OCI-LY1 (cell line): ENCODE results near the gene ADK.

Source experiments
- H2AFZ ChIP-seq: fragments of 200-600 bp; sonication (generic), shearing (Covaris generic); 2 replicates; pipeline ENCODE4 v1.6.0; 2014; ENCODE audit warnings: antibody characterized with exemption, mild to moderate bottlenecking, low read length
- H3F3A ChIP-seq: fragments of 200-600 bp; sonication (generic), shearing (Covaris generic); 2 replicates; pipeline ENCODE4 v1.6.0; 2014; ENCODE audit warnings: mild to moderate bottlenecking, antibody characterized with exemption, low read length, moderate library complexity; ENCODE audit not compliant: insufficient read depth
- H3K27ac ChIP-seq: fragments of 200-600 bp; sonication (generic); 2 replicates; pipeline ENCODE4 v1.5.1; 2014; ENCODE audit warnings: low read length, mixed run types, mild to moderate bottlenecking, low read depth; ENCODE audit not compliant: poor library complexity, severe bottlenecking
- H3K27me3 ChIP-seq: fragments of 200-600 bp; sonication (generic); 2 replicates; pipeline ENCODE4 v1.6.0; 2014; ENCODE audit warnings: antibody characterized with exemption, mild to moderate bottlenecking, low read length, moderate library complexity; ENCODE audit not compliant: insufficient read depth
- H3K36me3 ChIP-seq: fragments of 200-600 bp; sonication (generic); 2 replicates; pipeline ENCODE4 v1.6.1; 2014; ENCODE audit warnings: mild to moderate bottlenecking, antibody characterized with exemption, low read length, moderate library complexity, mixed read lengths; ENCODE audit not compliant: insufficient read depth
- H3K4me1 ChIP-seq: fragments of 200-600 bp; sonication (generic); 2 replicates; pipeline ENCODE4 v1.5.1; 2014; ENCODE audit warnings: mild to moderate bottlenecking, low read length, moderate library complexity; ENCODE audit not compliant: insufficient read depth, severe bottlenecking
- H3K4me2 ChIP-seq: fragments of 200-600 bp; sonication (generic), shearing (Covaris generic); 2 replicates; pipeline ENCODE4 v1.6.1; 2014; ENCODE audit warnings: low read length
- H3K4me3 ChIP-seq: fragments of 200-600 bp; sonication (generic); 2 replicates; pipeline ENCODE4 v1.5.1; 2014; ENCODE audit warnings: low read length, low read depth, mild to moderate bottlenecking, mixed read lengths; ENCODE audit not compliant: poor library complexity, severe bottlenecking
- H3K79me2 ChIP-seq: fragments of 200-600 bp; shearing (Covaris generic); 2 replicates; pipeline ENCODE4 v1.6.1; 2016; ENCODE audit warnings: mixed run types, low read length, mixed read lengths; ENCODE audit not compliant: insufficient read depth
- H3K9ac ChIP-seq: fragments of 200-600 bp; sonication (generic), shearing (Covaris generic); 2 replicates; pipeline ENCODE4 v1.6.1; 2014; ENCODE audit warnings: mild to moderate bottlenecking, low read length, mixed read lengths
- H3K9me2 ChIP-seq: fragments of 200-600 bp; sonication (generic), shearing (Covaris generic); 2 replicates; pipeline ENCODE4 v1.6.1; 2014; ENCODE audit warnings: low read depth, mild to moderate bottlenecking, low read length, mixed read lengths
- H3K9me3 ChIP-seq: fragments of 200-600 bp; shearing (Covaris generic); 2 replicates; pipeline ENCODE4 v1.6.1; 2014; ENCODE audit warnings: low read length, mixed read lengths
- H4K20me1 ChIP-seq: fragments of 200-600 bp; sonication (generic), shearing (Covaris generic); 2 replicates; pipeline ENCODE4 v1.6.0; 2016; ENCODE audit warnings: mild to moderate bottlenecking, low read length; ENCODE audit not compliant: insufficient read depth
- EZH2 ChIP-seq: fragments of 200-600 bp; sonication (generic), shearing (Covaris generic); IDR thresholded peaks from 2 replicates; pipeline ENCODE4 v1.8.0; 2017; ENCODE audit warnings: borderline replicate concordance, mixed run types, mild to moderate bottlenecking, antibody characterized with exemption, low read length, moderate library complexity, mixed read lengths
- TF ChIP-seq, protein P1 (sequence below): fragments of 200-600 bp; sonication (generic), shearing (Covaris generic); IDR thresholded peaks from 2 replicates; pipeline ENCODE4 v1.5.1; 2017; ENCODE audit warnings: mild to moderate bottlenecking, antibody characterized with exemption, low read length, moderate library complexity, mixed read lengths

The ADK gene

DNA sequence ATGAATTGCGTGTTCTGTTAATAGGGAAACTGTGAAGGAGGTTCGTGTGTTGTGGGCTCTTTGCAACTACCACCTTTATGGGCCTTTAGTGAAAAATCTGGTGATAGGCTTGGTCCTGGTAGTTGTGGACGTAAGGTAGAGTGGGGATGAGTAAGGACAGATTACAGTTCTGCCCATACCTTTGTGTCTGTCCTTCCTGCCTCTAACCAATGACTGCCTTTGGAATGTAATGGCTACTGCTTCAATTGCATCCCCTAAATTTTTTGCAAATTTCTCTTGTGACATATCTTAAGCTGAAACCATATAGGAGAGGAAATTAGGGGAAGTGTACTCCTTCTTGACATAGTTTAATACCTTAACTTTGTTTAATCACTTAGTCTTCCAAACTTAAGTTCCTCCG, 82.3 kb downstream of the ADK start:
- H3K9ac ChIP-seq: no peak overlapping the region
- H2AFZ ChIP-seq: no peak overlapping the region
- no peaks in the 10 kb centered on the region for H3K9me2 ChIP-seq
- H3K9me3 ChIP-seq: no peaks in the 10 kb centered on the region
- peaks cover 5% of the 10 kb centered on the region; the same call in 1 of the 2 replicates for H3K79me2 ChIP-seq
- TF ChIP-seq EZH2: no peak
- TF ChIP-seq, protein P1, sequence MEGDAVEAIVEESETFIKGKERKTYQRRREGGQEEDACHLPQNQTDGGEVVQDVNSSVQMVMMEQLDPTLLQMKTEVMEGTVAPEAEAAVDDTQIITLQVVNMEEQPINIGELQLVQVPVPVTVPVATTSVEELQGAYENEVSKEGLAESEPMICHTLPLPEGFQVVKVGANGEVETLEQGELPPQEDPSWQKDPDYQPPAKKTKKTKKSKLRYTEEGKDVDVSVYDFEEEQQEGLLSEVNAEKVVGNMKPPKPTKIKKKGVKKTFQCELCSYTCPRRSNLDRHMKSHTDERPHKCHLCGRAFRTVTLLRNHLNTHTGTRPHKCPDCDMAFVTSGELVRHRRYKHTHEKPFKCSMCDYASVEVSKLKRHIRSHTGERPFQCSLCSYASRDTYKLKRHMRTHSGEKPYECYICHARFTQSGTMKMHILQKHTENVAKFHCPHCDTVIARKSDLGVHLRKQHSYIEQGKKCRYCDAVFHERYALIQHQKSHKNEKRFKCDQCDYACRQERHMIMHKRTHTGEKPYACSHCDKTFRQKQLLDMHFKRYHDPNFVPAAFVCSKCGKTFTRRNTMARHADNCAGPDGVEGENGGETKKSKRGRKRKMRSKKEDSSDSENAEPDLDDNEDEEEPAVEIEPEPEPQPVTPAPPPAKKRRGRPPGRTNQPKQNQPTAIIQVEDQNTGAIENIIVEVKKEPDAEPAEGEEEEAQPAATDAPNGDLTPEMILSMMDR: no peak
- no peak overlapping the region for H3K4me2 ChIP-seq
- H3F3A ChIP-seq: no peaks in the 10 kb centered on the region
- H3K36me3 ChIP-seq: no peaks in the 10 kb centered on the region
- peaks cover 7% of the 10 kb centered on the region for H3K4me1 ChIP-seq
- no peaks in the 10 kb centered on the region for H4K20me1 ChIP-seq
- H3K27me3 ChIP-seq: no peaks in the 10 kb centered on the region
- H3K4me3 ChIP-seq: no peak overlapping the region
- H3K27ac ChIP-seq: no peak overlapping the region

DNA sequence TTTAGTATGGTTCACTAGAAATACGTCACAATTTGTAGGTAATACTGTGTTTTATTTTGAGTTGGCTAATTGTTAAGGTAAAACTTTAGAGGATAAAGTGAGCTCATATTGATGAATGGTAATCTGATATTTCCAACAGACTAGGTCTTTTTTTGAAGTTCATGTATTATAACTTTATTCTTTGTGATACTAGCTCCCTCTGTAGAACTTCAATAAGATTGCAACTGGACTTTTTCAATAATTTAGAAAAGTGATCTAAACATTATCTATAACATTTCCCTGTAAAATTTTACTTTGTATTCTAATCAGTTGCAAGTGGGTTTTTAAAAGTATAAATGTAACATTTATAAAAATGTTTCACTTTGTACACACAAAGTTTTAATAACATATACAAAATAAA, 83.5 kb downstream of the ADK start:
- no peaks in the 10 kb centered on the region for H4K20me1 ChIP-seq
- no peak overlapping the region for H2AFZ ChIP-seq
- no peaks in the 10 kb centered on the region for H3K27me3 ChIP-seq
- H3K9ac ChIP-seq: no peak overlapping the region
- H3K27ac ChIP-seq: no peak overlapping the region
- H3K9me3 ChIP-seq: no peaks in the 10 kb centered on the region
- H3K36me3 ChIP-seq: no peaks in the 10 kb centered on the region
- no peak overlapping the region for H3K4me3 ChIP-seq
- no peaks in the 10 kb centered on the region for H3F3A ChIP-seq
- no peaks in the 10 kb centered on the region for H3K79me2 ChIP-seq
- no peak for TF ChIP-seq EZH2
- TF ChIP-seq, protein P1: peak; percentile 55
- H3K4me2 ChIP-seq: no peak overlapping the region
- H3K4me1 ChIP-seq: no peaks in the 10 kb centered on the region
- no peaks in the 10 kb centered on the region for H3K9me2 ChIP-seq

- Histone ChIP-seq H3K9me2 (no peaks in the 10 kb centered on the region), H3K27ac (no peak overlapping the region), H2AFZ (no peak overlapping the region), H3K9ac (no peak overlapping the region), H3K4me2 (no peak overlapping the region), H3K27me3 (no peaks in the 10 kb centered on the region), H3K79me2 (no peaks in the 10 kb centered on the region), H3K9me3 (no peaks in the 10 kb centered on the region), H3F3A (no peaks in the 10 kb centered on the region), H4K20me1 (no peaks in the 10 kb centered on the region), H3K4me3 (no peak overlapping the region), H3K36me3 (peaks cover 6% of the 10 kb centered on the region; the same call in 1 of the 2 replicates), H3K4me1 (no peaks in the 10 kb centered on the region)
- TF ChIP-seq, protein P1: no peak
- TF ChIP-seq EZH2: no peak
Measured at GRCh38 chr10:74238031-74238431, 87.0 kb downstream of the ADK start.
